Loucy (cell line): Measurements from ENCODE around the gene PCCB.

Experiments used
- H2AFZ ChIP-seq: fragments of 200-600 bp; sonication (generic); 2 replicates; pipeline ENCODE4 v1.6.0; 2016; ENCODE audit warnings: antibody characterized with exemption, mild to moderate bottlenecking, low read length, moderate library complexity
- H3F3A ChIP-seq: fragments of 200-600 bp; 2 replicates; pipeline ENCODE4 v1.6.0; 2016; ENCODE audit warnings: antibody characterized with exemption, low read depth, mild to moderate bottlenecking
- H3K27me3 ChIP-seq: fragments of 200-600 bp; sonication (generic); 2 replicates; pipeline ENCODE4 v1.6.1; 2014; ENCODE audit warnings: low read length, mild to moderate bottlenecking; ENCODE audit not compliant: insufficient read depth, poor library complexity, severe bottlenecking
- H3K36me3 ChIP-seq: fragments of 200-600 bp; sonication (generic); 2 replicates; pipeline ENCODE4 v1.6.1; 2016; ENCODE audit warnings: low read length; ENCODE audit not compliant: insufficient read depth
- H3K4me1 ChIP-seq: fragments of 200-600 bp; sonication (generic); 2 replicates; pipeline ENCODE4 v1.5.1; 2014; ENCODE audit warnings: low read length, mild to moderate bottlenecking; ENCODE audit not compliant: insufficient read depth, poor library complexity, severe bottlenecking
- H3K4me2 ChIP-seq: fragments of 200-600 bp; sonication (generic); 2 replicates; pipeline ENCODE4 v1.6.0; 2014; ENCODE audit warnings: antibody characterized with exemption, low read length, low read depth, mild to moderate bottlenecking; ENCODE audit not compliant: poor library complexity, severe bottlenecking
- H3K4me3 ChIP-seq: fragments of 200-600 bp; sonication (generic); 2 replicates; pipeline ENCODE4 v1.5.1; 2014; ENCODE audit warnings: low read length, mild to moderate bottlenecking, mixed read lengths; ENCODE audit not compliant: poor library complexity, severe bottlenecking
- H3K79me2 ChIP-seq: fragments of 200-600 bp; sonication (generic); 2 replicates; pipeline ENCODE4 v1.6.1; 2014; ENCODE audit warnings: low read length; ENCODE audit not compliant: insufficient read depth
- H3K9ac ChIP-seq: fragments of 200-600 bp; sonication (generic); 2 replicates; pipeline ENCODE4 v1.6.0; 2014; ENCODE audit warnings: mild to moderate bottlenecking, low read depth, low read length, moderate library complexity; ENCODE audit not compliant: poor library complexity, severe bottlenecking
- H3K9me2 ChIP-seq: fragments of 200-600 bp; sonication (generic); replicated peaks from 2 replicates; pipeline ENCODE4 v1.6.1; 2016; ENCODE audit warnings: low read depth, low read length, mixed read lengths
- H3K9me3 ChIP-seq: fragments of 200-600 bp; sonication (generic); 2 replicates; pipeline ENCODE4 v1.6.1; 2014; ENCODE audit warnings: mild to moderate bottlenecking, antibody characterized with exemption, low read length, low read depth; ENCODE audit not compliant: insufficient read depth
- H4K20me1 ChIP-seq: fragments of 200-600 bp; sonication (generic); 2 replicates; pipeline ENCODE4 v1.6.0; 2014; ENCODE audit warnings: antibody characterized with exemption, low read length, mild to moderate bottlenecking; ENCODE audit not compliant: insufficient read depth, poor library complexity, severe bottlenecking
- CTCF ChIP-seq: fragments of 200-600 bp; sonication (generic); conservative IDR thresholded peaks from 2 replicates; pipeline ENCODE4 v1.5.1; 2014; ENCODE audit warnings: mild to moderate bottlenecking, antibody characterized with exemption, low read length
- EZH2phosphoT487 ChIP-seq: fragments of 200-600 bp; IDR thresholded peaks from 2 replicates; pipeline ENCODE4 v1.6.1; 2018; ENCODE audit warnings: antibody characterized with exemption, mild to moderate bottlenecking, moderate library complexity, borderline replicate concordance

The PCCB gene

GRCh38 chr3:136276049-136276755 is 26.1 kb downstream of the PCCB start:
- Histone ChIP-seq H2AFZ (no peak overlapping the region), H3K9ac (no peak overlapping the region), H3F3A (no peaks in the 10 kb centered on the region), H3K4me3 (no peak overlapping the region), H4K20me1 (peaks cover 4% of the 10 kb centered on the region), H3K9me2 (no peaks in the 10 kb centered on the region), H3K4me1 (peaks cover 7% of the 10 kb centered on the region), H3K79me2 (peaks cover 34% of the 10 kb centered on the region), H3K4me2 (no peak overlapping the region), H3K27me3 (no peaks in the 10 kb centered on the region), H3K9me3 (peaks cover 19% of the 10 kb centered on the region), H3K36me3 (peaks cover 42% of the 10 kb centered on the region)
- TF ChIP-seq EZH2phosphoT487 (no peak), CTCF (peak; percentile 21; the same call in 1 of the 2 replicates)

GRCh38 chr3:136277115-136277514 is 27.0 kb downstream of the PCCB start:
- H3K9ac ChIP-seq: no peak overlapping the region
- H3K4me2 ChIP-seq: no peak overlapping the region
- peaks cover 32% of the 10 kb centered on the region for H3K79me2 ChIP-seq
- peaks cover 25% of the 10 kb centered on the region for H3K9me3 ChIP-seq
- H3K9me2 ChIP-seq: no peaks in the 10 kb centered on the region
- peaks cover 4% of the 10 kb centered on the region for H4K20me1 ChIP-seq
- peaks cover 8% of the 10 kb centered on the region for H3K4me1 ChIP-seq
- TF ChIP-seq EZH2phosphoT487: no peak
- no peak for TF ChIP-seq CTCF
- H3K36me3 ChIP-seq: peaks cover 51% of the 10 kb centered on the region
- H3K27me3 ChIP-seq: no peaks in the 10 kb centered on the region
- no peaks in the 10 kb centered on the region for H3F3A ChIP-seq
- H2AFZ ChIP-seq: no peak overlapping the region
- H3K4me3 ChIP-seq: no peak overlapping the region

DNA sequence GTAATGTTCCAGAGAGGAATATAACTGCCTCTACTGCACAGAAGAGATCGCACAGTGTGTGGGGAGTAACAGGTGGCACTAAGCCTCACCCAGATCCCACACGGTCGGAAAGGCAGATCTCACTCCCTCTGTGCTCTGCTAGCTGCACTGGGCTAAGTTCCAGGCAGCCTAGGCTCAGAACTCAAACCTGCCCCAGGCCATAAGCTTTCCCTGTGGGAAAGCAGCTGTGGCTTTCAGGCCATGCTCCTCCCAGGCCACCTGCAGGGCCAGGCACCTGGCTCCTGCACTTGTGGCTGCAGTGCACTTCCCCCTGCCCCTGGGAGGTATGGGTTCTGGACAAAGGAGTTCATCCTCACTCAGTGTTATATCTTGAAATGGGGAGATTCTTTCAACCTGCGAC is 27.5 kb downstream of the PCCB start:
- Histone ChIP-seq H3K36me3 (peaks cover 51% of the 10 kb centered on the region), H3K27me3 (no peaks in the 10 kb centered on the region), H2AFZ (no peak overlapping the region), H3K4me3 (no peak overlapping the region), H4K20me1 (no peaks in the 10 kb centered on the region), H3K4me1 (peaks cover 7% of the 10 kb centered on the region), H3K9me2 (no peaks in the 10 kb centered on the region), H3K79me2 (peaks cover 27% of the 10 kb centered on the region), H3F3A (no peaks in the 10 kb centered on the region), H3K9ac (no peak overlapping the region), H3K9me3 (peaks cover 25% of the 10 kb centered on the region), H3K4me2 (no peak overlapping the region)
- TF ChIP-seq EZH2phosphoT487 (no peak), CTCF (no peak)
